Activated CD4-positive, CD25-positive, alpha-beta regulatory T cell treated with anti-CD3 and anti-CD28 coated beads, Interleukin-2, amount 50 U/mL, for 72 hours (primary cell): ENCODE measurements around the gene PRAMEF2.
"Not testable (repeated sequence)": the region's sequence is repeated elsewhere in the genome, so short reads cannot be mapped to it uniquely, and the experiment has no call there.

Experiments
- DNase-seq: peaks from one replicate; pipeline ENCODE4 v3.0.0; 2021

Gene PRAMEF2

GRCh38 chr1:12856786-12857185 lies at the start of gene PRAMEF2:
TSS of gene PRAMEF2 (plus strand) at chr1:12857086. CDS start at chr1:12859010, 1,924 bp downstream.
- not testable (repeated sequence) for DNase-seq

GRCh38 chr1:12809933-12810332 lies 47.0 kb upstream of the PRAMEF2 start:
- no peak for DNase-seq

GRCh38 chr1:12810691-12811408 lies 46.0 kb upstream of the PRAMEF2 start:
- DNase-seq = no peak

- DNase-seq = no peak
Measured at GRCh38 chr1:12811409-12811784, 45.5 kb upstream of the PRAMEF2 start.

- DNase-seq = not testable (repeated sequence)
Measured at GRCh38 chr1:12819061-12819460, 37.8 kb upstream of the PRAMEF2 start.

- DNase-seq = not testable (repeated sequence)
Measured at GRCh38 chr1:12831310-12831709, 25.6 kb upstream of the PRAMEF2 start, which contains the start of gene PRAMEF11. TSS of gene PRAMEF11 (minus strand) at chr1:12831410. CDS start at chr1:12828789, 2,621 bp downstream.

GRCh38 chr1:12833251-12833650 lies 23.6 kb upstream of the PRAMEF2 start:
- DNase-seq = not testable (repeated sequence)

GRCh38 chr1:12848620-12849019 lies 8.3 kb upstream of the PRAMEF2 start, which contains the start of gene HNRNPCL1:
TSS of gene HNRNPCL1 (minus strand) at chr1:12848720. CDS start at chr1:12848289, 431 bp downstream.
- not testable (repeated sequence) for DNase-seq

- no peak for DNase-seq
Measured at GRCh38 chr1:12851779-12852178, 5.1 kb upstream of the PRAMEF2 start.

GRCh38 chr1:12863131-12863880 lies 6.4 kb downstream of the PRAMEF2 start:
- DNase-seq = not testable (repeated sequence)

GRCh38 chr1:12878453-12878852 lies 21.6 kb downstream of the PRAMEF2 start:
- not testable (repeated sequence) for DNase-seq

GRCh38 chr1:12886101-12886500 lies 29.2 kb downstream of the PRAMEF2 start, which contains the start of gene PRAMEF4:
TSS of gene PRAMEF4 (minus strand) at chr1:12886201. CDS start at chr1:12883394, 2,807 bp downstream.
- not testable (repeated sequence) for DNase-seq

- not testable (repeated sequence) for DNase-seq
Measured at GRCh38 chr1:12898170-12898569, 41.3 kb downstream of the PRAMEF2 start, which contains the start of gene PRAMEF10. TSS of gene PRAMEF10 (minus strand) at chr1:12898270. CDS start at chr1:12895847, 2,423 bp downstream.

- not testable (repeated sequence) for DNase-seq
Measured at GRCh38 chr1:12899186-12899585, 42.3 kb downstream of the PRAMEF2 start.

GRCh38 chr1:12903793-12904572 lies 47.1 kb downstream of the PRAMEF2 start:
- not testable (repeated sequence) for DNase-seq
